Measurements from ENCODE around the gene ALG9.
"Not testable (repeated sequence)": the region's sequence is repeated elsewhere in the genome, so short reads cannot be mapped to it uniquely, and the experiment has no call there.

The ALG9 gene

DNA sequence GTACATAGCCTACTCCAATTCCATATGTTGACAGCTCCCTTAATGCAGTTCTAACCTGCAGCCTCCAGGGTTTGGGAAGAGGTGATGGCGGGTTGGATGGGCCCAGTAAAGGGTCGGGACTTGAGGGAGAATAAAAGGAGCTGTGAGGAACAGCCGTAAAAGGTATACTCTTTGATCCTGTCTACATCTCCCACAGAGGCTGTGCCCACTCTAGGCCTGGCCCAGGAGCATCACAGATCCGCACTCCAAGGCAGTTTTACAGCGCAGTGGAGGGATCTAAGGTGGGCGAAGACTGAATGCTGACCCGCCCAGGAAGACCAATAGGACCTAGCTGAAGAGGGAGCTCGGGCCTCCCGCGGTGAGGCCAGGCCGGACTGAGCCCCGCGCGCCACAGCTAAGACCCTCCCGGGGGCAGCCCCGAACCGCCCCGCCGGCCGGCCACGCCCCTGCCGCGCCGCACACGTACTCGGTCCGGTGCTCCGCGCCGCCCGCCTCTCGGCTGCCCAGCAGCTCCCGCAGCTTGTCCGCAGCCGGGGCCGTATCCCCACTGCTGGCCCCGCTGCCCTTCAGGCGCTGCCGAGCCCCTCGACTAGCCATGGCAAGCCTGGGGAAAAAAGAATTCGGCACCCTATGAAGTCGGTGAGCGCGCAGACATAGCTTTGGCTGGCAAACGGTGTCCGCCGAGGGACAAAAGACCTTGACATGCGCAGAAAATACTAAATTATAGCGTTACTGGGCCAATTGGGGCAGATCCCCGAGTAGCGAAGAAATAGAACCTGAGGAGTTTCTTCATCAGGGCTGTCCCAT is at the start of gene ALG9:
Gene ALG9, minus strand, starts transcription at position 696 of the 807 bp plus-strand sequence. Its CDS starts 99 bp downstream, at position 597.
- DNase-seq: peak; percentile 85 to 93

- DNase-seq: no peak
Observed at GRCh38 chr11:111920908-111921307, 49.5 kb upstream of the ALG9 start.

- DNase-seq: no peak
Observed at GRCh38 chr11:111918390-111919256, 47.2 kb upstream of the ALG9 start, which contains the start of gene C11orf52. C11orf52 (plus strand) TSS chr11:111918913; CDS start chr11:111918973, 60 bp downstream.

DNA sequence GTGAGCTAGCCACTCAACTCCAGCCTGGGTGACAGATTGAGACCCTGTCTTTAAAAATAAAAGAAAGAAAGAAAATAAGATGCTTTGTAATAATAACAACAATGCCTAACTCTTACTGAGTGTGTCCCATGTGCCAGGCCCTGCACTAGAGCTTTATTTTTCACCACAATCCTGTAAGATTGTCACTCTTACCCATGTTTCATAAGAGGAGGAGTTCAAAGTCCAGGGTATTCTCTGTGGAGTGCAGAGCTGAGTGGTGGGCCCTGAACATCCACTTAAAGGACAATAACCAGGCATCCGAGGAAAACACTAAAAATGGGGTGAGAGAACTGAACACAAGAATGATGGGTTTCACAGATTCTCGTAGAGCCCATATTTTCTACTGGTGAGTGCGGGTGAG is 46.4 kb upstream of the ALG9 start:
- DNase-seq: no peak

GRCh38 chr11:111917312-111917711 is 45.9 kb upstream of the ALG9 start:
- DNase-seq: no peak

DNA sequence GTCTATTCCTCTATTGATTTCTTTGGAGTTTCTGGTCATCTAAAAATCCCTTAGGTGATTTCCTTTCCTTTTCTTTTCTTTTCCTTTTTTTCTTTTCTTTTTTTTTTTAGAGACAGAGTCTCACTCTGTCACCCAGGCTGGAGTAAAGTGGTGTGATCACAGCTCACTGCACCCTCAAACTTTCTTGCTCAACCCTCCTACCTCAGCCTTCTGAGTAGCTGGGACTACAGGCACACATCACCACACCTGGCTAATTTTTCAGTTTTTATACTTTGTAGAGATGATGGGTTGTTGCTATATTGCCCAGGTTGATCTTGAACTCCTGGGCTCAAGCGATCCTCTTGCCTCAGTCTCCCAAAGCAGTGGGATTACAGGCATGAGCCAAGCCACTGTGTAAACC is 45.4 kb upstream of the ALG9 start:
- no peak for DNase-seq

DNA sequence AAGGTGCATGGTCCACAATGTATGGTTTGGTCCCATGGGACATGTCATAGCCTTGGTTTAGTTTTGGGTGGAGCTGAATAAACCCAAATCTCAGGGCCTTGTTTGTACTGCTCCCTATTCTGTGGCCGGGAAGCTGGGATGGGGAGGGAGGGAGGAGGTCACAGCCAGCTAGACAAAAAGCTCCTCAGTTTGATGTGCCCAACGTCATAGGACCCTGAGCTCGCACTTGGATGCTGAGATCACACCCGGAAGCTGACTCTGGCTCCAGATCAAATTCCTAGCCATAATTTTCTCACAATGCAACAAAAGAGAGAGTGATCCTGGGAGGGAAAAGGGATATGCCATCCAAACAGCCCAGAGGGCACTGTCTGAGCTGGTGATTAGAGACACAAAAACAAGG is 42.6 kb upstream of the ALG9 start:
- no peak for DNase-seq

DNA sequence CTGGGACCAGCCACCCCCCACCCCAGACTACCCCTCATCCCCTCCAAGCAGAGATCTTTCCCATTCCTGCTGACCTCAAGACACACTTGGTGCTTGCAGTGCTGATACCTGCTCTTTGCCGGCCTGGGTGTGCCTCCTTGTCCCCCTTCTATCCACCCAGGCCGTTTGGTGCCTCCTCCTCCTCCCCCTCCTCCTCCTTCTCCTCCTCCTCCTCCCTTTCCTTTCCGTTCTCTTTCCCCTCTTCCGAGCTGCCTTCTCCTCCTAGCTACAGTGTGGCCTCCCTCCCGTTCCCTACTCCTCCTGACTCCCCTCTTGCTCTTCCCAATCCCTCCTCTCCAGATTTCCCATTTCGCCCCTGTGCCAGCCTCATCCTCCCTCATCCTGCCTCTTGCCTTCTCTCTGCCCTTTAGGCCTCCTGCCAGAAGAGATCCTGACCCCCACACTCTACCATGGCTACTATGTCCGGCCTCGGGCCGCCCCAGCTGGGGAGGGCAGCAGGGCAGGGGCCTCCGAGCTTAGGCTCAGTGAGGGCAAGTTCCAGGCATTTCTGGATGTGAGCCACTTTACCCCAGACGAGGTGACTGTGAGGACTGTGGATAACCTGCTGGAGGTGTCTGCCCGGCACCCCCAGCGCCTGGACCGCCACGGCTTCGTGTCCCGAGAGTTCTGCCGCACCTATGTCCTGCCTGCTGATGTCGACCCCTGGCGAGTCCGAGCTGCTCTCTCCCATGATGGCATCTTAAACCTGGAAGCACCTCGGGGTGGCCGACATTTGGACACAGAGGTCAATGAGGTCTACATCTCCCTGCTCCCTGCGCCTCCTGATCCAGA is 41.9 kb upstream of the ALG9 start:
- DNase-seq: no peak

- no peak for DNase-seq
Observed at GRCh38 chr11:111912535-111912934, 41.2 kb upstream of the ALG9 start, which contains the start of gene HSPB2. HSPB2 (plus strand) TSS chr11:111912734; CDS start chr11:111912830, 96 bp downstream.

GRCh38 chr11:111911563-111912401 is 40.4 kb upstream of the ALG9 start, which contains the start of gene CRYAB:
CRYAB (minus strand) TSS chr11:111911770; CDS start chr11:111911724, 46 bp downstream.
- no peak for DNase-seq

DNA sequence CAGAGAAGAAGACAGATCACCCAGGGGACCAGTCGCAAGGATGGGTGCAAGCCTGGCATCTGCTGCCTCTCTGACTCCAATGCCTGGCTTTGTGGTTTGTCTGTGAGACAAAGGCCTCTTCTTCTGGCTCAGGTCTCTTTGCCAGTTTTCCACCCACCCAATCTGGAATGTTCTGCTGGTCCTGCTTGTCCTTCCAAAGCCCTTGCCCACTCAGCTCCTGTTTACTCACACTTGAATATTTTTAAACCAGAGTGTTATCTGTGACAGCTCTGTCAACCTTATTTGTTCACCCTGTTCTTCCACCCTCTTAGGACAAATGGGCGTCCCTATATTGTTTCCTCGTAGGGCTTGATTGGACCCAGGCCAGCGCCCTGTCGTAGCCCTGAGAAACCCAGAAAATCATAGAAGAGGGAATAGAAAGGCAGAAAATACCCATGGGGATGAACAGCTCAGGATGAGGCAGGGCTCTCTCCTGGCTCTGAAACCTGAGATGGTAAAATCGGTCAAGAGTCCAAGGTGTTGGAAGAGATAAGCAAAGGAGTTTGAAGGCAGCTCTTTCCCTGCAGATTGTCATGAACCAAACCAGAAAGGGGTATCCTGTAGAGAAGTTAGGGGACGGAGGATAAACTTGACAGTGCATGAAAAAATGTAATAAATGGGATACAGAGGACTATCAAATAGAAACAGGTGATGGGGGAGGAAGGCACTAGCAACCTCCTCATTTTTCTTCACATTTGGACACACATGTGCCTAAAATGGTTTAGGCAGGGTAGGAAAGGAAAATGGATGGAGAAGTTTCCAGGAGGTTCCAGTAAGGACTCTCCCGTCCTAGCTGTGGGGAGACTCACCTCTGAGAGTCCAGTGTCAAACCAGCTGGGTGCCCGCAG is 39.5 kb upstream of the ALG9 start:
- no peak for DNase-seq

GRCh38 chr11:111909378-111909777 is 38.0 kb upstream of the ALG9 start:
- no peak for DNase-seq

- DNase-seq: no peak
Observed at GRCh38 chr11:111908639-111909305, 37.4 kb upstream of the ALG9 start.

DNA sequence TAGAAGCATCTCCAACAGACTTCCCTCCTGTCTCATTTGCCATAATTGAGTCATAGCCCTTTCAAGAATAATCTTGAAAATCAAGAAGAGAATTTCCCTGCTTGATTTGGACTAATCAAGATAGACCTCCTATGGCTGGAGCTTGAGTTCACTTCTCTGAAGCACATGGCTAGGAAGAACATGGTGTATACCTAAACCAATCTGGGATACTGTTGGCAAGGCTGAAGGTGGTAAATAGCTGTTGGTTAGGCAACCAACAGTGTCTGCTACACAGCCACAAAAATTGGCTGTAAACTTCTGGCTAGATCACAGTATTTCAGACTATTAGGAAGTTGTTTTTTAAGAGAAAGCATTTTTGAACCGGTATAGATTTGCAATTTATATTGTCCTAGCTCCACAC is 35.3 kb upstream of the ALG9 start:
- DNase-seq: no peak

DNA sequence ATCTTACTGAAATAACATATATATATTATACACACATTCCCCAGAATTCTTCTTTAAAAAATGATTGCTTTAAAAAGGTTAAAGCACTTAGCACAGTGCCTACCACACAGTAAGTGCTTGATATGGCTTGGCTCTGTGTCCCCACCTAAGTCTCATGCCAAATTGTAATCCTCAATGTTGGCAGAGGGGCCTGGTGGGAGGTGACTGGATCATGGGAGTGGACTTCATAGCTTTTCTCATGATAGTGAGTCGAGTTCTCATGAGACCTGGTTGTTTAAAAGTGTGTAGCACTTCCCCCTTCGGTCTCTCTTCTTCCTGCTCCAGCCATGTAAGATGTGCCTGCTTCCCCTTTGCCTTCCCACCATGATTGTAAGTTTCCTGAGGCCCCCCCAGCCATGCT is 34.0 kb upstream of the ALG9 start:
- DNase-seq: no peak

GRCh38 chr11:111886844-111887243 is 15.5 kb upstream of the ALG9 start:
- DNase-seq: no peak

DNA sequence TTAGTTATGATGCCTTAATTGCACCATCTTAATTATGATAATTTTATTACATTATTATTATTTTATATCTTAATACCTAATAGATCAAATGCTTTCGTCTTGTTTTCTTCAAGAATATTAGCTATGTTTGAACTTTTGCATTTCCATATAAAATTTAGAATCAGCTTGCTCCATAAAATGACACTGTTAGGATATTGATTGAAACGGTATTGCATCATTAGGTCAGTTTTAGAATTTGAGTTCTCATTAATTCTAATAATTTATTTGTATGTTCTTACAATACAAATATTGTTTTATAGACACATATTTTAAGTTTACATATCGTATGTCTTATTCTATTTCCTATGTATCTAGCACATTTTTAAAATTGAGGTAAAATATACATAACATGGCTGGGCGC is 14.7 kb upstream of the ALG9 start:
- no peak for DNase-seq

DNA sequence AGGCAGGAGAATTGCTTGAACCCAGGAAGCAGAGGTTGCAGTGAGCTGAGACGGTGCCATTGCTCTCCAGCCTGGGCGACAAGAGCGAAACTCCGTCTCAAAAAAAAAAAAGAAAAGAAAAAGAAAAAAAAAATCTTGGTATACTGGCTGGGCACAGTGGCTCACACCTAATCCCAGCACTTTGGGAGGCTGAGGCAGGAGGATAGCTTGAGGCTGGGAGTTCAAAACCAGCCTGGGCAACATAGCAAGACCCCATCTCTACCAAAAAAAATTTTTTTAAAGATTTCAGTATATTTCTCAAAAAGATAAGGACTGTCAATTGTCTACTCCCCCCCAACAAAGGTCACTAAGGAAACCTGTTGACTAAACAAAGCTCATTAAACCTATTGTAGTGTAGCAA is 13.7 kb upstream of the ALG9 start:
- DNase-seq: not testable (repeated sequence)

GRCh38 chr11:111882202-111882601 is 10.8 kb upstream of the ALG9 start:
- no peak for DNase-seq

- no peak for DNase-seq
Observed at GRCh38 chr11:111879637-111879960, 8.2 kb upstream of the ALG9 start.

All from activated CD4-positive, alpha-beta T cell treated with anti-CD3 and anti-CD28 coated beads for 4 hours (primary cell).